Stimulated activated naive CD8-positive, alpha-beta T cell treated with anti-CD3 and anti-CD28 coated beads, Interleukin-15, Interleukin-2, amounts not matched to agents 100 ng/mL and 50 ng/mL, for 24 hours (primary cell): ENCODE results near the gene RPTOR.

Experiments
- H3K27ac Mint-ChIP-seq: one replicate; pipeline ENCODE4 v1.8.0; 2021; ENCODE audit warnings: mild to moderate bottlenecking, mixed read lengths
- H3K27me3 Mint-ChIP-seq: one replicate; pipeline ENCODE4 v1.8.0; 2021; ENCODE audit warnings: mixed read lengths
- H3K36me3 Mint-ChIP-seq: one replicate; pipeline ENCODE4 v1.8.0; 2021; ENCODE audit warnings: low read depth, mixed read lengths
- H3K4me1 Mint-ChIP-seq: one replicate; pipeline ENCODE4 v1.8.0; 2021; ENCODE audit warnings: low read depth, mixed read lengths
- H3K4me3 Mint-ChIP-seq: one replicate; pipeline ENCODE4 v1.8.0; 2021; ENCODE audit warnings: mild to moderate bottlenecking, mixed read lengths
- H3K9me3 Mint-ChIP-seq: one replicate; pipeline ENCODE4 v1.8.0; 2021; ENCODE audit warnings: mixed read lengths

Gene RPTOR

GRCh38 chr17:80889231-80890195 is 344.9 kb downstream of the RPTOR start:
- H3K36me3 Mint-ChIP-seq: peaks cover 64% of the 10 kb centered on the region
- peak overlapping the region; percentile 99 for H3K27ac Mint-ChIP-seq
- no peaks in the 10 kb centered on the region for H3K9me3 Mint-ChIP-seq
- peak overlapping the region; percentile 76 for H3K4me3 Mint-ChIP-seq
- peaks cover 63% of the 10 kb centered on the region for H3K4me1 Mint-ChIP-seq
- no peaks in the 10 kb centered on the region for H3K27me3 Mint-ChIP-seq

- Mint-ChIP-seq H3K4me1 (peaks cover 72% of the 10 kb centered on the region), H3K4me3 (peak overlapping the region; percentile 76), H3K36me3 (peaks cover 68% of the 10 kb centered on the region), H3K9me3 (no peaks in the 10 kb centered on the region), H3K27me3 (no peaks in the 10 kb centered on the region), H3K27ac (peak overlapping the region; percentile 99)
These were observed 345.7 kb downstream of the RPTOR start for GRCh38 chr17:80890196-80890920.

DNA sequence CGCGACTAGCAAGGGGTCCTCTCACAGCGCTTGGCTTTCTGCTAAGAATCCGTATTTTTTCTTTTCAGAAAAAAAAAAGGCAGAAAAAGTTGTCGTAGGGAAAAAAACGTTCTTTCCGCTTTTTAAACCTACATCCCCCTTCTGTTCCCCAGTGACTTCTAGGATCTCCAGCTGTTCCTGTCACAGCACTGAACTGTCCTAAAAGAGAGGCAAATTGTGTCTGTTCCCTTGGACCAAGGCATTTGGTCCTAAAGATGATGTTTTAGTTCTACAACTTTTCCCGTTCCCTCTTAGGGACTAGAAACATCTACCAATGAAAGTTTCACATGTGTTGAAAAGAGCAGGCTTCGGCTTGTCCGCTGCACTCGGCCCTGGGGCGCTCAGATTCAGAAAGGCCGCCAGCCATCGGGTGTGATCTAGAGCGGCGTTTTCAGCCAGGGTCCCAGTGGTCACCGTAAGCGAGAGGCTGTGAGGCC is 346.3 kb downstream of the RPTOR start:
- Mint-ChIP-seq H3K9me3 (no peaks in the 10 kb centered on the region), H3K27me3 (no peaks in the 10 kb centered on the region), H3K36me3 (peaks cover 69% of the 10 kb centered on the region), H3K27ac (peak overlapping the region; percentile 99), H3K4me3 (peak overlapping the region; percentile 76), H3K4me1 (peaks cover 73% of the 10 kb centered on the region)

- Mint-ChIP-seq H3K27me3 (no peaks in the 10 kb centered on the region), H3K9me3 (no peaks in the 10 kb centered on the region), H3K4me1 (peaks cover 75% of the 10 kb centered on the region), H3K27ac (peak overlapping the region; percentile 99), H3K4me3 (peak overlapping the region; percentile 76), H3K36me3 (peaks cover 67% of the 10 kb centered on the region)
These were observed 346.9 kb downstream of the RPTOR start for GRCh38 chr17:80891397-80892018.

- peak overlapping the region; percentile 76 for H3K4me3 Mint-ChIP-seq
- H3K27me3 Mint-ChIP-seq: no peaks in the 10 kb centered on the region
- H3K9me3 Mint-ChIP-seq: no peaks in the 10 kb centered on the region
- peaks cover 70% of the 10 kb centered on the region for H3K36me3 Mint-ChIP-seq
- H3K27ac Mint-ChIP-seq: peak overlapping the region; percentile 99
- H3K4me1 Mint-ChIP-seq: peaks cover 82% of the 10 kb centered on the region
These were observed 347.6 kb downstream of the RPTOR start for GRCh38 chr17:80892019-80892855.

GRCh38 chr17:80892900-80893603 is 348.4 kb downstream of the RPTOR start:
- Mint-ChIP-seq H3K36me3 (peaks cover 79% of the 10 kb centered on the region), H3K27ac (peak overlapping the region; percentile 99), H3K27me3 (no peaks in the 10 kb centered on the region), H3K9me3 (no peaks in the 10 kb centered on the region), H3K4me1 (peaks cover 90% of the 10 kb centered on the region), H3K4me3 (peak overlapping the region; percentile 76)

GRCh38 chr17:80893604-80894438 is 349.2 kb downstream of the RPTOR start:
- peaks cover 82% of the 10 kb centered on the region for H3K36me3 Mint-ChIP-seq
- H3K27me3 Mint-ChIP-seq: no peaks in the 10 kb centered on the region
- peaks cover 91% of the 10 kb centered on the region for H3K4me1 Mint-ChIP-seq
- H3K27ac Mint-ChIP-seq: peak overlapping the region; percentile 99
- H3K4me3 Mint-ChIP-seq: peak overlapping the region; percentile 76
- no peaks in the 10 kb centered on the region for H3K9me3 Mint-ChIP-seq

GRCh38 chr17:80894439-80894721 is 349.7 kb downstream of the RPTOR start:
- Mint-ChIP-seq H3K36me3 (peaks cover 78% of the 10 kb centered on the region), H3K27me3 (no peaks in the 10 kb centered on the region), H3K4me3 (peak overlapping the region; percentile 76), H3K4me1 (peaks cover 90% of the 10 kb centered on the region), H3K9me3 (no peaks in the 10 kb centered on the region), H3K27ac (peak overlapping the region; percentile 81)

- H3K36me3 Mint-ChIP-seq: peaks cover 79% of the 10 kb centered on the region
- peaks cover 91% of the 10 kb centered on the region for H3K4me1 Mint-ChIP-seq
- H3K4me3 Mint-ChIP-seq: peak overlapping the region; percentile 76
- peak overlapping the region; percentile 81 for H3K27ac Mint-ChIP-seq
- no peaks in the 10 kb centered on the region for H3K27me3 Mint-ChIP-seq
- no peaks in the 10 kb centered on the region for H3K9me3 Mint-ChIP-seq
These were observed 350.1 kb downstream of the RPTOR start for GRCh38 chr17:80894726-80895125.

DNA sequence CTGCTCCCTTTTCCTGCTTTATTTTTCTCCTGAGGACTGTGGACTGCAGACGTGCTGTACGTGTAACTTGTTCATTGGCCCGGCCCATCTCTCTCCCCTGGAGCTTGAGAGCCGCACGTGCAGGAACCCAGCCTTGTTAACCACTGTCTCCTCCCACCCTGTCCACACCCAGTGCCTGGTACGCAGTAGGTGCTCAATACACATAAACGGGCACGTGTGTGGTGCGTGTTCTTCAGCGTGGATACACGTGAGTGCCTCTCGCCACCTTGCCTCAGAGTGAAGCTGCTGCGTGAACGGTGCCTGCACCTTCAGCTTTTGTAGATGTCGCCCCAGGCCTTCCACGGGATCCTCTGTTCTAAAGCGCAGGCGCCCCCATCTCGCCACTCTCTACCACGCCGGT is 350.7 kb downstream of the RPTOR start:
- Mint-ChIP-seq H3K4me1 (peaks cover 90% of the 10 kb centered on the region), H3K9me3 (no peaks in the 10 kb centered on the region), H3K36me3 (peaks cover 81% of the 10 kb centered on the region), H3K4me3 (peak overlapping the region; percentile 76), H3K27ac (peak overlapping the region; percentile 50), H3K27me3 (no peaks in the 10 kb centered on the region)

DNA sequence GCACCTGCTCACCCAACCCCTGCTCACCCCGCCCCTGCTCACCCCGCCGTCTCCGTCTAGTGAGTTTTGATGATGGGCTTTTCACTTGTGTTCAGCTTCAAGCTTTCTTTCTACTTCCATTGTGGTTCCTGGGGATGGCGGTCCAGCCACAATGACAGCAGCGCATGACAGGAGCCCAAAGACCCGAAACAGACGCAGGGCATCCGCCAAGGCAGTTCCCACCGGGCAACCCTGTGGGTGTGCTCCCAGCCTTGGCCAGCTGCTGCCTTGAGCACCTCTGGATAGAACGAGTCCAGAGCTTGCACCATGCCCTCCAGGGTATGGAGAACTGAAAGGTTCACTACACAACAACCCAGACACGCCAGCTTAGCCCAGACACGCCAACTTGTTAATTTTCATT is 354.1 kb downstream of the RPTOR start:
- H3K27me3 Mint-ChIP-seq: no peaks in the 10 kb centered on the region
- peak overlapping the region; percentile 17 for H3K4me3 Mint-ChIP-seq
- H3K9me3 Mint-ChIP-seq: no peaks in the 10 kb centered on the region
- H3K27ac Mint-ChIP-seq: peak overlapping the region; percentile 45
- H3K4me1 Mint-ChIP-seq: peaks cover 77% of the 10 kb centered on the region
- H3K36me3 Mint-ChIP-seq: peaks cover 76% of the 10 kb centered on the region

GRCh38 chr17:80899402-80900268 is 355.0 kb downstream of the RPTOR start:
- Mint-ChIP-seq H3K27ac (no peak overlapping the region), H3K4me3 (no peak overlapping the region), H3K27me3 (no peaks in the 10 kb centered on the region), H3K4me1 (peaks cover 67% of the 10 kb centered on the region), H3K36me3 (peaks cover 70% of the 10 kb centered on the region), H3K9me3 (no peaks in the 10 kb centered on the region)
